Measurements from ENCODE around the gene GMEB2.
A peak's percentile ranks its signal among the peaks of the same experiment; 100 is the strongest.

GMEB2 gene

DNA sequence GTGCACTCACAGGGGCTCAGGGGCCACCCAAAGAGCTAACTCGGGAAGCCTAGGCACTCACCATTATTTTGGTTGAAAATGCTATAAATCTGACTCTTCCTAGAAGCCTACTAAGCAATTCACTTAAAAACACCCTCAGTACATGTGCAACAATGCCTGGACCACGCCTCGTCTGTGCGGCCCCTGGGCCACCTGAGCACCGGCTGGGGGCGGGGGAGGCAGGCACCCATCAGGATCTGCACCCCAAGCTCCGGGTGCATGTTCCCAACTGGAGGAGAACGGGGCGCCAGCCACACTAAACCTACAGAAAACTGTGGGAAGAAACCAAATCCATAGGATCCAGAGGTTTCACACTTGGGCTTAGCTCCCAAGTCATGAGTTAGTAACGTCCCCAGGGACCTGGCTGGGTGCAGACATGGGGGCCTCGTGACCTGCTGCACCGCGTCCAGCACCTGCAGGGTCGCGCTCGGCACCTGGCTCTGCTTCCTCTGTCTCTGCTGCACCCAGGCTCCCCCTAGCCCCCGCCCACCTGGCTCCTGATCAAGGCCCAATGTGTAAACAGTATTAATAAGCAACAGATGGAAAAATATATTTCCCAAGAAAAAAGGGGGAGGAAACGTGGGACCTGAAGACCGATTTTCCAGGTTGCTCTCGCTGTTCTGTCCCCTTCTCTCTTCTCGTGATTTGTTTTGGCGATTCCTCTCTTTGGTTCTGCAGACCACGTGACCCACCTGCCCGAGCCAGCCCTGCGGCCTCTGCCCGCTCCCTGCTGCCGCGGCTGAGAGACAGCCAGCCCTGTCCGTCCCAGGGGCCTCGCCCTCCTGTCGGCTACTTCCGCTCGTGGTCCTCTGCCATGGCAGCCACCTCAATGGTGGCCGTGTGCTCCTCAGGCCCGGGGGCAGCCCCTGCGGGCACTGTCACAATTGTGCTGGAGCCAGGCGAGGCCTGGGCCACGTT, 37.4 kb downstream of the GMEB2 start:
- WGBS, result 96% methylated on average over 37 of the region's 38 CpGs

DNA sequence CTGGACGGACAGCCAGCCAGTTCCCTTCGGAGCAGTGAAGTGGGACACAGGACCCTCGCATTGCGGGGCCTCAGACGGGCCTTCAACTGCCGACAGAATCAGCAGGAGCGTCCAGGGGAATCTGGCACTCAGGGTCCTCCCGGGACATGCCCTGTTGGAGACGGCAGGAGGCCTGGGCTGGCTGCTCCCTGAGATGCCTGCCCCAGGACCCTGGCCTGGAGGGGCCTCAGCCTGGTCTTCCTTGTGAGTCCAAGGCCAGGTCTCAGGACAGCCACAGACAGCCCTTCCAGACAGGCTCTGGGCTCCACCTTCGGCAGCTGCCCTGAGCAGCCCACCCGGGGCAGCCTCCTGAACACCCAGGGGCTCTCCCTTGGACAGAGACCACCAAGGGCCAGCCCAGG, 38.3 kb downstream of the GMEB2 start:
- WGBS, result 94% methylated on average over 11 of the region's 11 CpGs
- H3K4ac ChIP-seq (ENCODE audit: low read depth in 1 of 2, low read length in 2 of 2), result no peak overlapping the region

More for the DNA sequence above, 37.4 kb downstream of the GMEB2 start:
- H3K4me1 ChIP-seq (ENCODE audit: control insufficient read depth, insufficient read depth, low read depth, low read length), result peaks cover 6% of the 10 kb centered on the region
- H4K8ac ChIP-seq (ENCODE audit: low read length), result no peak overlapping the region
- H4K91ac ChIP-seq (ENCODE audit: low read length), result no peak overlapping the region
- no peak for DNase-seq
- no peak overlapping the region for H2BK12ac ChIP-seq (ENCODE audit: low read length in 2 of 2)
- no peak overlapping the region for H2BK120ac ChIP-seq (ENCODE audit: low read depth, low read length)
- H3K23ac ChIP-seq (ENCODE audit: low read length in 2 of 2), result no peak overlapping the region
- no peak overlapping the region for H3K27ac ChIP-seq (ENCODE audit: low read length, poor library complexity, severe bottlenecking)
- no peak overlapping the region for H3K18ac ChIP-seq (ENCODE audit: low read depth in 1 of 2, low read length in 2 of 2)
- H3K27me3 ChIP-seq (ENCODE audit: control insufficient read depth in 1 of 2, insufficient read depth in 1 of 2, low read length in 2 of 2), result peaks cover 0 to 10% of the 10 kb centered on the region in 2 experiments
- no peak overlapping the region for H3K14ac ChIP-seq (ENCODE audit: low read length in 2 of 2)
- H3K9me3 ChIP-seq (ENCODE audit: control insufficient read depth, low read length), result no peaks in the 10 kb centered on the region
- H3K4ac ChIP-seq (ENCODE audit: low read depth in 1 of 2, low read length in 2 of 2), result no peak overlapping the region
- no peak overlapping the region for H2AFZ ChIP-seq (ENCODE audit: low read depth, low read length)
- H3K4me2 ChIP-seq (ENCODE audit: low read length, poor library complexity, severe bottlenecking), result no peak overlapping the region
- H2BK15ac ChIP-seq (ENCODE audit: low read depth, poor library complexity, severe bottlenecking), result no peak overlapping the region
- no peak overlapping the region for H3K4me3 ChIP-seq (ENCODE audit: insufficient read depth in 1 of 2, low read depth in 1 of 2, low read length in 2 of 2)
- peaks cover 28 to 74% of the 10 kb centered on the region in 2 experiments for H3K36me3 ChIP-seq (ENCODE audit: control insufficient read depth in 1 of 2, insufficient read depth in 2 of 2, low read depth in 1 of 2, low read length in 2 of 2)
- H2AK5ac ChIP-seq (ENCODE audit: low read length, severe bottlenecking), result no peak overlapping the region
- peaks cover 3% of the 10 kb centered on the region for H3K79me1 ChIP-seq (replicated peaks; ENCODE audit: low read length, poor library complexity, severe bottlenecking)
- no peak overlapping the region for H2BK5ac ChIP-seq (ENCODE audit: low read depth, low read length, poor library complexity, severe bottlenecking)
- no peak overlapping the region for H3K9ac ChIP-seq (ENCODE audit: low read length)

DNA sequence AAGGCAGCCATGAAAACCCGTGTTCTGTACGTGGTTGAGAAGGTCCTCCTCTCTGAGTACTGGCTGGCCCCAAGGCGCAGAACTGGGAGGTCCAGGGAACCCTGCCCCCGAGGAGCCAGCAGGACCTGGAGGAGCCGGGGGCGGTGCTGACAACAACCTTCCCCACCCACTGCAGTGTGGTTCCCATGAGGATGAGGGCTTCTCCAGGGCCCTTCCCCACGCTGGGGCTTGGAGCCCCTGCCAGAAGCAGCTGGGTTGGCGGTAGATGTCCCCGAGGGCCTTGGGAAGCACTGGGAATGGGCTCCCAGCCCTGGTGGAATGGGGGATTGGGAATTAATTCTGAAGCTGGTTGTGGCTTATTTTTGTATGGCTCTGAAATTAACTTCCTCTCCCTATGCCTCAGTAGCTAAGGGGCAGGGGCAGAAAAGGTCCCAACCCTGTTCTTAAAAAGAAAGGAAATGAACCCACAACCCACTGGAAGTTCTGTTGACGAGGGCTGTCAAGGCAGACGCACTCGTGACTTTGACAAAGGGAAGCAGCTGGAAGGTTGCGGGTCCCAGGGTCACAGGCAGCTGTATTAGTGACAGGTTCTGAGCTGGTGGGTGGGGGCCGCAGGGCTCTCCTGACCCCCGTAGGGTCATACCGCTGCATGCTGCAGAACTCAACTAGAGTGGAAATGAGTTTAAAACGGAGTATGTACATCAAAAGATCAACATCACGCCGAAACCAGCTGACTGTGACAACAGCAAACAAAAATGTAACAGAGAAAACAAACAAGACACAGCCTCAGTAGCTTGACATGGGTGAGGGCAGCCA, 38.9 kb downstream of the GMEB2 start:
- H2AK5ac ChIP-seq (ENCODE audit: low read length, severe bottlenecking), result no peak overlapping the region
- no peak for DNase-seq
- H3K4me2 ChIP-seq (ENCODE audit: low read length, poor library complexity, severe bottlenecking), result no peak overlapping the region
- no peak overlapping the region for H3K9ac ChIP-seq (ENCODE audit: low read length)
- H3K4me1 ChIP-seq (ENCODE audit: control insufficient read depth, insufficient read depth, low read depth, low read length), result peaks cover 3% of the 10 kb centered on the region
- H4K91ac ChIP-seq (ENCODE audit: low read length), result no peak overlapping the region
- no peak overlapping the region for H2BK120ac ChIP-seq (ENCODE audit: low read depth, low read length)
- peak overlapping the region; percentile 18 for H2AFZ ChIP-seq (ENCODE audit: low read depth, low read length)
- H3K27me3 ChIP-seq (ENCODE audit: control insufficient read depth in 1 of 2, insufficient read depth in 1 of 2, low read length in 2 of 2), result peaks cover 0 to 10% of the 10 kb centered on the region in 2 experiments
- H2BK5ac ChIP-seq (ENCODE audit: low read depth, low read length, poor library complexity, severe bottlenecking), result no peak overlapping the region
- 87% methylated on average over 19 of the region's 19 CpGs for WGBS
- peaks cover 24 to 61% of the 10 kb centered on the region in 2 experiments for H3K36me3 ChIP-seq (ENCODE audit: control insufficient read depth in 1 of 2, insufficient read depth in 2 of 2, low read depth in 1 of 2, low read length in 2 of 2)
- no peak overlapping the region for H3K4ac ChIP-seq (ENCODE audit: low read depth in 1 of 2, low read length in 2 of 2)
- H3K9me3 ChIP-seq (ENCODE audit: control insufficient read depth, low read length), result no peaks in the 10 kb centered on the region
- no peak overlapping the region for H3K27ac ChIP-seq (ENCODE audit: low read length, poor library complexity, severe bottlenecking)
- no peak overlapping the region for H2BK15ac ChIP-seq (ENCODE audit: low read depth, poor library complexity, severe bottlenecking)
- no peak overlapping the region for H3K23ac ChIP-seq (ENCODE audit: low read length in 2 of 2)
- H4K8ac ChIP-seq (ENCODE audit: low read length), result no peak overlapping the region
- H3K79me1 ChIP-seq (replicated peaks; ENCODE audit: low read length, poor library complexity, severe bottlenecking), result peaks cover 3% of the 10 kb centered on the region
- H2BK12ac ChIP-seq (ENCODE audit: low read length in 2 of 2), result no peak overlapping the region
- H3K18ac ChIP-seq (ENCODE audit: low read depth in 1 of 2, low read length in 2 of 2), result no peak overlapping the region
- no peak overlapping the region for H3K4me3 ChIP-seq (ENCODE audit: insufficient read depth in 1 of 2, low read depth in 1 of 2, low read length in 2 of 2)
- no peak overlapping the region for H3K14ac ChIP-seq (ENCODE audit: low read length in 2 of 2)

More for the DNA sequence above, 38.3 kb downstream of the GMEB2 start:
- H3K79me1 ChIP-seq (replicated peaks; ENCODE audit: low read length, poor library complexity, severe bottlenecking), result peaks cover 3% of the 10 kb centered on the region
- peaks cover 0 to 10% of the 10 kb centered on the region in 2 experiments for H3K27me3 ChIP-seq (ENCODE audit: control insufficient read depth in 1 of 2, insufficient read depth in 1 of 2, low read length in 2 of 2)
- no peaks in the 10 kb centered on the region for H3K9me3 ChIP-seq (ENCODE audit: control insufficient read depth, low read length)
- no peak overlapping the region for H3K14ac ChIP-seq (ENCODE audit: low read length in 2 of 2)
- H2BK15ac ChIP-seq (ENCODE audit: low read depth, poor library complexity, severe bottlenecking), result no peak overlapping the region
- no peak overlapping the region for H2BK12ac ChIP-seq (ENCODE audit: low read length in 2 of 2)
- H2BK5ac ChIP-seq (ENCODE audit: low read depth, low read length, poor library complexity, severe bottlenecking), result no peak overlapping the region
- peaks cover 28 to 66% of the 10 kb centered on the region in 2 experiments for H3K36me3 ChIP-seq (ENCODE audit: control insufficient read depth in 1 of 2, insufficient read depth in 2 of 2, low read depth in 1 of 2, low read length in 2 of 2)
- H3K27ac ChIP-seq (ENCODE audit: low read length, poor library complexity, severe bottlenecking), result no peak overlapping the region
- H3K4me3 ChIP-seq (ENCODE audit: insufficient read depth in 1 of 2, low read depth in 1 of 2, low read length in 2 of 2), result no peak overlapping the region
- H3K18ac ChIP-seq (ENCODE audit: low read depth in 1 of 2, low read length in 2 of 2), result no peak overlapping the region
- H3K4me2 ChIP-seq (ENCODE audit: low read length, poor library complexity, severe bottlenecking), result no peak overlapping the region
- no peak for DNase-seq
- H3K9ac ChIP-seq (ENCODE audit: low read length), result no peak overlapping the region
- H3K23ac ChIP-seq (ENCODE audit: low read length in 2 of 2), result no peak overlapping the region
- peaks cover 2% of the 10 kb centered on the region for H3K4me1 ChIP-seq (ENCODE audit: control insufficient read depth, insufficient read depth, low read depth, low read length)
- no peak overlapping the region for H4K8ac ChIP-seq (ENCODE audit: low read length)
- H2AK5ac ChIP-seq (ENCODE audit: low read length, severe bottlenecking), result no peak overlapping the region
- no peak overlapping the region for H4K91ac ChIP-seq (ENCODE audit: low read length)
- no peak overlapping the region for H2BK120ac ChIP-seq (ENCODE audit: low read depth, low read length)
- H2AFZ ChIP-seq (ENCODE audit: low read depth, low read length), result peak overlapping the region; percentile 18

DNA sequence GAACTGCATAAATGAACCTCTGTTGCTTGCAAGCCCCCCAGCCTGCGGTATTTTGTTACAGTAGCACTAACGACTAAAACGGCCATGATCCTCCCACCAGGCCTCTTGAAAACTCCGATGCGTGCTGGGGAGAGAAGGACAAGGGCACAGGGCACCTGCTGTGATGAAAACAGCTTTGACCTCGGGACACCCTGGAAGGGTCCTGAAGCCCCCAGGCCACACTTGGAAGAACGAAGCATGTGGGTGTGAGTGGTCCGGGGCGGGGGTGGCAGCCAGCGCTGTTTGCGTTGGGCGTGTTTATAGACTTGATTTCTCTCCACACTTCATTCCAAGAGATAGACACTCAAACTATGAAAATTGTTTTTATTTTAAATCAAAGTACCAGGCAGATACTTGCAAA, 39.6 kb downstream of the GMEB2 start:
- no peak overlapping the region for H3K18ac ChIP-seq (ENCODE audit: low read depth in 1 of 2, low read length in 2 of 2)
- no peak overlapping the region for H3K4ac ChIP-seq (ENCODE audit: low read depth in 1 of 2, low read length in 2 of 2)
- peak overlapping the region; percentile 36 for H2BK15ac ChIP-seq (ENCODE audit: low read depth, poor library complexity, severe bottlenecking)
- peaks cover 21 to 54% of the 10 kb centered on the region in 2 experiments for H3K36me3 ChIP-seq (ENCODE audit: control insufficient read depth in 1 of 2, insufficient read depth in 2 of 2, low read depth in 1 of 2, low read length in 2 of 2)
- H3K4me2 ChIP-seq (ENCODE audit: low read length, poor library complexity, severe bottlenecking), result no peak overlapping the region
- no peak for DNase-seq
- no peak overlapping the region for H2BK5ac ChIP-seq (ENCODE audit: low read depth, low read length, poor library complexity, severe bottlenecking)
- H3K27me3 ChIP-seq (ENCODE audit: control insufficient read depth in 1 of 2, insufficient read depth in 1 of 2, low read length in 2 of 2), result peaks cover 0 to 10% of the 10 kb centered on the region in 2 experiments
- no peak overlapping the region for H3K4me3 ChIP-seq (ENCODE audit: insufficient read depth in 1 of 2, low read depth in 1 of 2, low read length in 2 of 2)
- H2AFZ ChIP-seq (ENCODE audit: low read depth, low read length), result no peak overlapping the region
- no peak overlapping the region for H3K9ac ChIP-seq (ENCODE audit: low read length)
- H4K91ac ChIP-seq (ENCODE audit: low read length), result no peak overlapping the region
- H3K79me1 ChIP-seq (replicated peaks; ENCODE audit: low read length, poor library complexity, severe bottlenecking), result peaks cover 3% of the 10 kb centered on the region
- no peaks in the 10 kb centered on the region for H3K9me3 ChIP-seq (ENCODE audit: control insufficient read depth, low read length)
- H3K4me1 ChIP-seq (ENCODE audit: control insufficient read depth, insufficient read depth, low read depth, low read length), result peaks cover 4% of the 10 kb centered on the region
- no peak overlapping the region for H3K14ac ChIP-seq (ENCODE audit: low read length in 2 of 2)
- no peak overlapping the region for H4K8ac ChIP-seq (ENCODE audit: low read length)
- H2BK120ac ChIP-seq (ENCODE audit: low read depth, low read length), result no peak overlapping the region
- no peak overlapping the region for H2BK12ac ChIP-seq (ENCODE audit: low read length in 2 of 2)
- WGBS, result 94% methylated on average over 12 of the region's 12 CpGs
- no peak overlapping the region for H3K23ac ChIP-seq (ENCODE audit: low read length in 2 of 2)
- H2AK5ac ChIP-seq (ENCODE audit: low read length, severe bottlenecking), result no peak overlapping the region
- H3K27ac ChIP-seq (ENCODE audit: low read length, poor library complexity, severe bottlenecking), result no peak overlapping the region
